Endodermal cell (in vitro differentiated cells): ENCODE data around the gene CPNE6. TPM values are rescaled to one million over a fixed set of nuclear protein-coding genes. Genes with fewer than 3 reads are reported as not detected.

ENCODE experiments used
- DNase-seq: peaks from one replicate; pipeline ENCODE4 v3.0.0-alpha.2; 2017
- H3K27ac ChIP-seq: 2 replicates; pipeline ENCODE4 v1.5.1; 2013; ENCODE audit warnings: mild to moderate bottlenecking, low read depth, low read length, moderate library complexity
- H3K27me3 ChIP-seq: 2 replicates; pipeline ENCODE4 v1.6.1; 2013; ENCODE audit warnings: mild to moderate bottlenecking, low read length, moderate library complexity; ENCODE audit not compliant: insufficient read depth, control insufficient read depth, poor library complexity, severe bottlenecking
- H3K36me3 ChIP-seq: 2 replicates; pipeline ENCODE4 v1.7.0; 2013; ENCODE audit warnings: mild to moderate bottlenecking, low read length, moderate library complexity; ENCODE audit not compliant: control insufficient read depth, insufficient read depth
- H3K4me1 ChIP-seq: one replicate; pipeline ENCODE4 v1.7.0; 2013; ENCODE audit warnings: low read length; ENCODE audit not compliant: control insufficient read depth, insufficient read depth
- H3K4me3 ChIP-seq: 2 replicates; pipeline ENCODE4 v1.5.1; 2013; ENCODE audit warnings: mild to moderate bottlenecking, low read length, moderate library complexity
- H3K9ac ChIP-seq: 2 replicates; pipeline ENCODE4 v1.6.1; 2013; ENCODE audit warnings: mild to moderate bottlenecking, low read length, moderate library complexity; ENCODE audit not compliant: poor library complexity, severe bottlenecking; ENCODE audit errors: extremely low read depth
- H3K9me3 ChIP-seq: 2 replicates; pipeline ENCODE4 v1.6.1; 2013; ENCODE audit warnings: mild to moderate bottlenecking, low read length, moderate library complexity; ENCODE audit not compliant: control insufficient read depth
- H3K27ac Mint-ChIP-seq: 2 replicates; pipeline ENCODE4 v1.8.0; 2020; ENCODE audit warnings: mixed read lengths
- H3K27me3 Mint-ChIP-seq: 2 replicates; pipeline ENCODE4 v1.8.0; 2021; ENCODE audit warnings: mild to moderate bottlenecking, mixed read lengths; ENCODE audit not compliant: insufficient read depth
- H3K36me3 Mint-ChIP-seq: 2 replicates; pipeline ENCODE4 v1.8.0; 2020; ENCODE audit warnings: low read depth, mixed read lengths
- H3K4me1 Mint-ChIP-seq: 2 replicates; pipeline ENCODE4 v1.8.0; 2020; ENCODE audit warnings: mixed read lengths
- H3K4me3 Mint-ChIP-seq: 2 replicates; pipeline ENCODE4 v1.8.0; 2020; ENCODE audit warnings: mild to moderate bottlenecking, moderate library complexity, mixed read lengths
- H3K9me3 Mint-ChIP-seq: 2 replicates; pipeline ENCODE4 v1.8.0; 2020; ENCODE audit warnings: mild to moderate bottlenecking, mixed read lengths
- CTCF ChIP-seq: fragments of 200-600 bp; sonication (generic); conservative IDR thresholded peaks from 2 replicates; pipeline ENCODE4 v1.5.0; 2021; ENCODE audit warnings: antibody characterized with exemption, mild to moderate bottlenecking
- WGBS, 2 experiments: methylation state at CpG; one replicate each; pipeline versions ENCODE4 v1.1.5 to v1.1.7; 2013; ENCODE audit warnings: missing lambda C conversion rate in 2 of 2, mixed read lengths in 1 of 2; ENCODE audit not compliant: insufficient coverage in 1 of 2, insufficient read length in 1 of 2; 5-methylcytosine and 5-hydroxymethylcytosine counted together
- total RNA-seq, 2 donors: library from RNA; stranded (reverse); fragmentation: NEBNext Ultra II Directional in 1 of 2; extraction: Animal tissue kit (Norgen Biotek cat#: 25700) in 1 of 2; gene quantifications; 2 replicates in 1 of 2; 3 replicates in 1 of 2; pipeline ENCODE4 v1.2.1, GENCODE V29; 2021

CPNE6 gene
- total RNA-seq, 2 donors from 2014 or later: not detected

- H3K4me3 ChIP-seq: no peak overlapping the region
- H3K27me3 Mint-ChIP-seq: peaks cover 41% of the 10 kb centered on the region
- H3K9me3 Mint-ChIP-seq: no peaks in the 10 kb centered on the region
These were observed 13.1 kb downstream of the CPNE6 start for GRCh38 chr14:24084440-24084839.

GRCh38 chr14:24085215-24085614 lies 13.9 kb downstream of the CPNE6 start:
- Mint-ChIP-seq H3K4me3 (no peak overlapping the region), H3K4me1 (peaks cover 37% of the 10 kb centered on the region), H3K9me3 (no peaks in the 10 kb centered on the region), H3K36me3 (no peaks in the 10 kb centered on the region), H3K27ac (no peak overlapping the region), H3K27me3 (peaks cover 34% of the 10 kb centered on the region)
- 92 to 94% methylated on average over 3 of the region's 3 CpGs for WGBS, 2 experiments
- no peak for DNase-seq
- no peak overlapping the region for H3K27ac ChIP-seq
- H3K4me3 ChIP-seq: no peak overlapping the region
- H3K9me3 ChIP-seq: no peaks in the 10 kb centered on the region
- H3K36me3 ChIP-seq: no peaks in the 10 kb centered on the region
- peaks cover 37% of the 10 kb centered on the region for H3K27me3 ChIP-seq
- no peak overlapping the region for H3K9ac ChIP-seq
- H3K4me1 ChIP-seq: peaks cover 23% of the 10 kb centered on the region
- no peak for TF ChIP-seq CTCF

More at GRCh38 chr14:24084440-24084839, 13.1 kb downstream of the CPNE6 start:
- no peaks in the 10 kb centered on the region for H3K36me3 Mint-ChIP-seq
- H3K9ac ChIP-seq: no peak overlapping the region
- peaks cover 44% of the 10 kb centered on the region for H3K27me3 ChIP-seq
- no peak overlapping the region for H3K27ac Mint-ChIP-seq
- 93 to 100% methylated on average over 1 to 2 of the region's 2 CpGs for WGBS, 2 experiments
- no peak for DNase-seq
- no peak for TF ChIP-seq CTCF
- no peaks in the 10 kb centered on the region for H3K36me3 ChIP-seq
- H3K4me1 ChIP-seq: peaks cover 23% of the 10 kb centered on the region
- H3K4me3 Mint-ChIP-seq: no peak overlapping the region
- no peak overlapping the region for H3K27ac ChIP-seq
- no peaks in the 10 kb centered on the region for H3K9me3 ChIP-seq
- H3K4me1 Mint-ChIP-seq: peaks cover 35% of the 10 kb centered on the region

GRCh38 chr14:24086193-24086955 lies 15.0 kb downstream of the CPNE6 start:
- Histone ChIP-seq H3K9me3 (no peaks in the 10 kb centered on the region), H3K4me1 (peaks cover 19% of the 10 kb centered on the region), H3K36me3 (no peaks in the 10 kb centered on the region), H3K27me3 (peaks cover 30% of the 10 kb centered on the region), H3K9ac (no peak overlapping the region), H3K4me3 (peak overlapping the region; percentile 30), H3K27ac (no peak overlapping the region)
- H3K4me1 Mint-ChIP-seq: peaks cover 38% of the 10 kb centered on the region
- peak overlapping the region; percentile 13 for H3K27ac Mint-ChIP-seq
- TF ChIP-seq CTCF: no peak
- no peak for DNase-seq
- no peak overlapping the region for H3K4me3 Mint-ChIP-seq
- peaks cover 27% of the 10 kb centered on the region for H3K27me3 Mint-ChIP-seq
- H3K36me3 Mint-ChIP-seq: no peaks in the 10 kb centered on the region
- no peaks in the 10 kb centered on the region for H3K9me3 Mint-ChIP-seq
- 42 to 50% methylated on average over 3 of the region's 3 CpGs for WGBS, 2 experiments
